ENCODE measurements around the gene LTB4R2.

DNA sequence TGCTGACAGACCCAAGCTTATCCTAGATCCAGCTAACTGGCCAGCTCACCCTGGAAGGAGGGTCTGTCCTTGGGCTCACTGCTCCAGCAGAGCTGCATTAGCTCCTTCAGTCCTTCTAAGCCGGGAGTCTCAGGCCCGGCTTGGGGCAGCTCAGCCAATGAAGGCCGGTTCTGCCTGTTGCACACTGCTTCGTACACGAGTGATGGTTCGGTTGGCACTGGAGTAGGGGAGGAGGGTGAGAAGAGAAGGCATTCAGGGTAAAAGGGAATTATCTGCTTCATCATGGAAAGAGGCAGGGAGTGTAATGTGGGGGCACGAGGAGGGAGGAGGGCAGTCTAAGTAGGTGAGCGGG, 27.9 kb downstream of the LTB4R2 start:
- TF ChIP-seq, protein P1, sequence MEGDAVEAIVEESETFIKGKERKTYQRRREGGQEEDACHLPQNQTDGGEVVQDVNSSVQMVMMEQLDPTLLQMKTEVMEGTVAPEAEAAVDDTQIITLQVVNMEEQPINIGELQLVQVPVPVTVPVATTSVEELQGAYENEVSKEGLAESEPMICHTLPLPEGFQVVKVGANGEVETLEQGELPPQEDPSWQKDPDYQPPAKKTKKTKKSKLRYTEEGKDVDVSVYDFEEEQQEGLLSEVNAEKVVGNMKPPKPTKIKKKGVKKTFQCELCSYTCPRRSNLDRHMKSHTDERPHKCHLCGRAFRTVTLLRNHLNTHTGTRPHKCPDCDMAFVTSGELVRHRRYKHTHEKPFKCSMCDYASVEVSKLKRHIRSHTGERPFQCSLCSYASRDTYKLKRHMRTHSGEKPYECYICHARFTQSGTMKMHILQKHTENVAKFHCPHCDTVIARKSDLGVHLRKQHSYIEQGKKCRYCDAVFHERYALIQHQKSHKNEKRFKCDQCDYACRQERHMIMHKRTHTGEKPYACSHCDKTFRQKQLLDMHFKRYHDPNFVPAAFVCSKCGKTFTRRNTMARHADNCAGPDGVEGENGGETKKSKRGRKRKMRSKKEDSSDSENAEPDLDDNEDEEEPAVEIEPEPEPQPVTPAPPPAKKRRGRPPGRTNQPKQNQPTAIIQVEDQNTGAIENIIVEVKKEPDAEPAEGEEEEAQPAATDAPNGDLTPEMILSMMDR (IDR thresholded peaks at IDR 0.05): no peak
- no peak for TF ChIP-seq POLR2A (IDR thresholded peaks at IDR 0.05)

All from lower leg skin (tissue), 3 donors.